Skeletal muscle cell (primary cell): Measurements from ENCODE around the gene ELP2.
"Not testable (repeated sequence)": the region's sequence is repeated elsewhere in the genome, so short reads cannot be mapped to it uniquely, and the experiment has no call there.

ENCODE experiments used
- DNase-seq: peaks from one replicate; pipeline ENCODE4 v3.0.0-alpha.2; 2010; ENCODE audit warnings: low read depth
- H3K4me3 ChIP-seq: 2 replicates; pipeline ENCODE4 v1.5.1; 2011; ENCODE audit warnings: low read depth, mild to moderate bottlenecking, control low read depth, low read length, moderate library complexity

ELP2 gene

DNA sequence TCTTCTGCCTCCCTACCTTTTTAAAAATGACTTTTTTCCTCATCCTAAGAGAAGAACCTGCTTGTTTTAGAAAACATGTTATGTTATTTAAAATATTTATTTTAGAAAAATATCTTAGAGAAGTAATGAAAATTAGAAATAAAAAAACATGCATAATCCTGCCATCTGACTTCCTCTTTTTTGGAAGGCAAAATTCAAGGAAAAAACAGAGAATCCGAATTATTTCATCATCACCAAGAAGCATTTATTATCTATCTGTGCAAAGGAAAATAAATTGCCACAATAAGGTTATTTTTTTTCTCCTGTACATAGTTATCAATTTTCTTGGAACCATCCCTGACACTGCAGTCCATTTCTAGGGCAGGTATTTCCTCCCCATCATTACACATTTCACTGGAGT lies 15.0 kb upstream of the ELP2 start:
- no peak for DNase-seq
- H3K4me3 ChIP-seq = no peak overlapping the region

DNA sequence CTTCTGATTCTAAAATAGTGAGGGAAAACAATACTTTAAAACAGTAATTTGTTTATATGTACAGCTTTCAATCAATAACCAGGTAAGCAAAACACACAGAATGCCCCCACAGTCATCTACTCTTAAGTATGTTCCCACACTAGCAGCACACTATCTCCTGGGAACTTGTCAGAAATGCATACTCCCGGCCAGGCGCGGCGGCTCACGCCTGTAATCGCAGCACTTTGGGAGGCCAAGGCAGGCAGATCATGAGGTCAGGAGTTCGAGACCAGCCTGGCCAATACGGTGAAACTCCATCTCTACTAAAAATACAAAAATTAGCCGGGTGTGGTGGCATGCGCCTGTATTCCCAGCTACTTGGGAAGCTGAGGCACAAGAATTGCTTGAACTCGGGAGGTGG lies 12.9 kb upstream of the ELP2 start:
- DNase-seq, H3K4me3 ChIP-seq: not testable (repeated sequence)

DNA sequence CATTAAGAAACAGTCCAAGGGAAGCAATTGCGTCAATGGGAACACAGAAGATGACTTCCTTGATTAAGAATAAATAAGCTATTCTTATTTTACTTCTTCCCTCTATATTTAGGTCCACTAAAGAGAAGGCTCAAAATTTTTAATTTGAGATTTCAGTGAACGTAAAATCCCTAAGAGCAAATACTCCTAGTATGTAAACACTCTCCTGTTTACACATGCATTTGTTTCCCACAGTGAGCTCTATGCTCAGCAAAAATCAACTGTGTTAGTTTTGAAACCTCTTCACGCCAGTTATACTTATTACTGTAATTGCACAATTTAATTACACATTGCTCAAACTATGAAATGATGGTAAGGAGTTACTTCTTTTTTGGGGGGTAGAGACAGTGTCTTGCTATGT lies 9.4 kb upstream of the ELP2 start:
- no peak for DNase-seq
- no peak overlapping the region for H3K4me3 ChIP-seq

DNA sequence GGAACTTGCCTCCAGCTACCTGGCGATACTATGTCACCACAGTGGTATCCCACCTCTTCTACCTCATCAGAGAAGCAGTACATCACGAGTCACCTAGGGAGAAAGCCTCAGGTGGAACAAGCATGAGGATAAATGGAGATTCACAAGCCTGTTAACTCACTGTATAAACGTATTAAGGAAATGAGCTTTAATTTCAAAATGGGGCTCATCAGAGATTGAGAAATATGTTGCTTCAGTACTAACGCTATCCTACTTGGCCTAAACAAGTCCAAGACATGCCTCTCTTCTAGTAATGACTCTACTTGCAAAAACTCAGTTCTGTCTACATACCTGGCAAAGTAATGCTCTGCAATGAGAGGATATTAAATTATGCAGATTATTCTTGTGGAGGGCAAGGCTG lies 4.9 kb upstream of the ELP2 start:
- H3K4me3 ChIP-seq = no peak overlapping the region
- no peak for DNase-seq

- no peak for DNase-seq
- H3K4me3 ChIP-seq = no peak overlapping the region
Measured at GRCh38 chr18:36126668-36127067, 3.0 kb upstream of the ELP2 start.

DNA sequence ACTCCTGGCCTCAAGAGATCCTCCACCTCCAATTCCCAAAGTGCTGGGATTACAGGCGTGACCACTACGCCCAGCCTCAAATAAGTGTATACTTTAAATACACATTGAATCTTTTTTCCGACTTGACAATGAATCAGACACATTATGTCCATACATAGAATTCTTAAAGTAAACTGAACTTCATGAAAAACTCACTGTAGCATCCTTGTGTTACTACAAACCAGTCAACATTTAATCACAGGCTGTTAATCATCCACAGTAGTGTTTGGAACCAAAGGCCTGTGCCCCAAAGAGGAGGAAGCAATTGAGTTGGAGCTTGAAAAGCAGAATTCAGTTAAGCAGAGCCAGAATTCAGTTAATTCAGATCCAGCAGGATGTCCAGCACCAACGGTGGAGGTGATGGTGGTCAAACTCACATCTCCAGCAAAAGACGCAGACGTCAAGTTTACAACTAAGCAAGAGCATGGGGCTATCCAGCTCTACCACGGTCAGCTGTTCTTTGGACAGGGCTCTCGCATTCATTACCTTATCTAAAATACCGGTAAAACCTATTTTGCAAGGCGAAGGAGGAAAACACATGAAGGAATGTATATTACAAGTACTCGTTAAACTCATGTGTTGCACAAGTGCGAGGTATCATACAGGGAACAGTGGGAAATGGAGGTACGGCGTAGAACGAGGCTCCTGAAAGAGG lies 1.7 kb upstream of the ELP2 start:
- peak overlapping the region; percentile 100 for H3K4me3 ChIP-seq
- no peak for DNase-seq

DNA sequence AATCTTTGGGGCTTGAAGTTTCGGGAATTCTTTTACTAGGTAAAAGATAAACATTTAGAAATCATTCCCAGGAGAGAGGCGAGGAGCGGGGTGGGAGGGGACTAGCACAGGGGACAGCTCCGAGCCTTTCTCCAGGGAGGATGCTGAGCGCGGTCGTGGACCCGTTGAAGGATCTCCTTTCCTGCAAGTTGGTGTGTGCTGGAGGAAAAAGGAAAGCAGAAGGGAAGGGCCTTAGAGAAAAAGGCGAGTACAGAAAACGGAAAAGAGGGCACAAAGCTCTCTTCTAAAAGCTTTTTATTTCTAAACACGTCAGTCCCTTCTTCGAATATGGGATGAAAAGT lies 1.2 kb upstream of the ELP2 start:
- DNase-seq = no peak
- peak overlapping the region; percentile 100 for H3K4me3 ChIP-seq

DNA sequence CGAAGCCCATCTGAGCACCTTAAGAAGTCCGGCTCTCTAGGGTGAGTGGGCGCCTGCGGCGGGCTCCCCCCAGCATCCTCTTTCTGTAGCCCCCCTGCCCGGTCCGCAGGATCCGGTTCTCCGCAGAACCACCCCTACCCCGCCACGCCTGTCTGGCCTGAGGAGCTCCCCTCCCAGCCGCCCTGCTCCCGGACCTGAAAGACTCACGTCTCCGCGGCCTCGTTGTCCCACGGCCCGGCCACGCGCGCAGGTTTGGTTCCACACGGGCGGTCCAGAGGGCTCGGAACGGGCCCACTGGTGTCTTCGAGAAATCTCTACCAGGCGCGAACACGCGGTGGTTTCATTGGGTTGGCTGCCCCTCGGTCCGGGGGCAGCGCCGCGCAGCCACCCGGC lies 796 bp upstream of the ELP2 start:
- no peak for DNase-seq

GRCh38 chr18:36130039-36130831 lies 536 bp downstream of the ELP2 start:
- DNase-seq = no peak
- H3K4me3 ChIP-seq = peak overlapping the region; percentile 100

More for the DNA sequence above, 796 bp upstream of the ELP2 start:
- H3K4me3 ChIP-seq = peak overlapping the region; percentile 100

- H3K4me3 ChIP-seq = peak overlapping the region; percentile 100
- no peak for DNase-seq
Measured at GRCh38 chr18:36130883-36131653, 1.4 kb downstream of the ELP2 start.

- no peak overlapping the region for H3K4me3 ChIP-seq
- no peak for DNase-seq
Measured at GRCh38 chr18:36131692-36132483, 2.2 kb downstream of the ELP2 start.

DNA sequence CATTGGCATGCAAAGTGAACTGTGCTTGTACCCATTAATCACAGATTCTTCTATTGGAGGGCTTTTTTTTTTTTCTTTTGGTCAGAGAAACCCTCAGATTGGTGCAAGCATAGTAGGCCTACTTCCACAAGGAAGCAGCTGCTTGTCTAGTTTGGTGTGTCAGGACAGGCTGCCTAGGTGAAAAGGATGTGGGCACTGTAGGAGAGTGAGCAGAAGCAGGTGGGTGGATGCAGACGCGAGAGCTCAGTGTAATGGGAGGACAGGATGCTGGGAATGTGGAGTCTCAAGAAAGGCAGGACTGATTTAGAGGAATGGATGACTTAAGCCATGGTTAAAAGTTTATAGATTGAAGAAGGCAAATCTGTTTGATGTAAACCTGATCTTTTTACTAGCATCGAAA lies 3.1 kb downstream of the ELP2 start:
- no peak overlapping the region for H3K4me3 ChIP-seq
- DNase-seq = no peak

GRCh38 chr18:36135264-36135663 lies 5.6 kb downstream of the ELP2 start:
- no peak for DNase-seq
- H3K4me3 ChIP-seq = no peak overlapping the region

GRCh38 chr18:36139245-36139644 lies 9.5 kb downstream of the ELP2 start:
- no peak for DNase-seq
- no peak overlapping the region for H3K4me3 ChIP-seq

- no peak for DNase-seq
- no peak overlapping the region for H3K4me3 ChIP-seq
Measured at GRCh38 chr18:36141576-36141975, 11.9 kb downstream of the ELP2 start.

GRCh38 chr18:36142751-36143150 lies 13.1 kb downstream of the ELP2 start:
- DNase-seq = no peak
- no peak overlapping the region for H3K4me3 ChIP-seq

GRCh38 chr18:36143391-36143790 lies 13.7 kb downstream of the ELP2 start:
- no peak for DNase-seq

GRCh38 chr18:36149514-36150289 lies 20.0 kb downstream of the ELP2 start:
- H3K4me3 ChIP-seq = no peak overlapping the region
- DNase-seq = no peak

More at GRCh38 chr18:36143391-36143790, 13.7 kb downstream of the ELP2 start:
- no peak overlapping the region for H3K4me3 ChIP-seq

DNA sequence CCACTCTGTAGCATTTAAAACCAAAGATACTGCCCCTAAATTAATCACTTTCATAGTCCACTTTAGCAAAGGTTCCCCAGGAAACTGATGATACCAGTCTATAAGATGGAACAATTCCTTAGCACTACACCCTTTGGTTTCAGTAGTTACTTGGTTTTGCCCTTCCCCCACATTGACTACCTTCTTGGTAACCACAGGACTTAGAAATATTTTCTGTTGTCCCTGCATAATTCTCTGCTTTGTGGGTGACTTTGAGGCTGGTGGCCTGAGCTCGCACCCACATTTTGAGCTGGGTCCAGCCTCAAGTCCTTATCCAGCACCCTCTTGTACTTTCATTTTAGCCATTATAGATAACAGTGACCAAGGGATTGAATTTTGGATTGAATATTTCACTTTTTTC lies 23.1 kb downstream of the ELP2 start:
- no peak overlapping the region for H3K4me3 ChIP-seq
- no peak for DNase-seq
